OCI-LY1 (cell line): ENCODE data around the gene NOD1.

ENCODE experiments used
- EZH2 ChIP-seq: fragments of 200-600 bp; sonication (generic), shearing (Covaris generic); IDR thresholded peaks from 2 replicates; pipeline ENCODE4 v1.8.0; 2017; ENCODE audit warnings: borderline replicate concordance, mixed run types, mild to moderate bottlenecking, antibody characterized with exemption, low read length, moderate library complexity, mixed read lengths
- TF ChIP-seq, protein P1 (sequence below): fragments of 200-600 bp; sonication (generic), shearing (Covaris generic); IDR thresholded peaks from 2 replicates; pipeline ENCODE4 v1.5.1; 2017; ENCODE audit warnings: mild to moderate bottlenecking, antibody characterized with exemption, low read length, moderate library complexity, mixed read lengths

DNA sequence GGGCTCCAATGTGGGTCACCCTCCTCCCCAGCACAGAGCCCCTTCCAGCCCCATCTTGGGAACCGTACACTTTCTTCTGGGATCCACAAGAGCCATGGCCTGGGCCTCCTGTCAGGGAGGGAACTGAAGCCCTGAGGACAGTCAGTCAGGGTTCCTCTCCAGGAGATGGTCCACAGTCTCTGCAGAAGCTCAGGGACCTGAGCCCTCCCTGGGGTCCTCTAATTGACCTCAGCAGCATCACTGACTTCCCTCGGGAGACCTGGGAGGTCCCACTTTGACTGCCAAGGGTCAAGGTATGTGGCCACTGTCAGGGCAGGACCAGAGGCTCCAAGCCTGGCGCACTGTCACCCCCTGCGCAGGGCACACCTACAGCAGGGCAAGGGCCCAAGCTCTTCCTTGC, 32.3 kb downstream of the NOD1 start:
- TF ChIP-seq, protein P1, sequence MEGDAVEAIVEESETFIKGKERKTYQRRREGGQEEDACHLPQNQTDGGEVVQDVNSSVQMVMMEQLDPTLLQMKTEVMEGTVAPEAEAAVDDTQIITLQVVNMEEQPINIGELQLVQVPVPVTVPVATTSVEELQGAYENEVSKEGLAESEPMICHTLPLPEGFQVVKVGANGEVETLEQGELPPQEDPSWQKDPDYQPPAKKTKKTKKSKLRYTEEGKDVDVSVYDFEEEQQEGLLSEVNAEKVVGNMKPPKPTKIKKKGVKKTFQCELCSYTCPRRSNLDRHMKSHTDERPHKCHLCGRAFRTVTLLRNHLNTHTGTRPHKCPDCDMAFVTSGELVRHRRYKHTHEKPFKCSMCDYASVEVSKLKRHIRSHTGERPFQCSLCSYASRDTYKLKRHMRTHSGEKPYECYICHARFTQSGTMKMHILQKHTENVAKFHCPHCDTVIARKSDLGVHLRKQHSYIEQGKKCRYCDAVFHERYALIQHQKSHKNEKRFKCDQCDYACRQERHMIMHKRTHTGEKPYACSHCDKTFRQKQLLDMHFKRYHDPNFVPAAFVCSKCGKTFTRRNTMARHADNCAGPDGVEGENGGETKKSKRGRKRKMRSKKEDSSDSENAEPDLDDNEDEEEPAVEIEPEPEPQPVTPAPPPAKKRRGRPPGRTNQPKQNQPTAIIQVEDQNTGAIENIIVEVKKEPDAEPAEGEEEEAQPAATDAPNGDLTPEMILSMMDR = no peak
- no peak for TF ChIP-seq EZH2
